ENCODE results near the gene PTPRK.

PTPRK gene

DNA sequence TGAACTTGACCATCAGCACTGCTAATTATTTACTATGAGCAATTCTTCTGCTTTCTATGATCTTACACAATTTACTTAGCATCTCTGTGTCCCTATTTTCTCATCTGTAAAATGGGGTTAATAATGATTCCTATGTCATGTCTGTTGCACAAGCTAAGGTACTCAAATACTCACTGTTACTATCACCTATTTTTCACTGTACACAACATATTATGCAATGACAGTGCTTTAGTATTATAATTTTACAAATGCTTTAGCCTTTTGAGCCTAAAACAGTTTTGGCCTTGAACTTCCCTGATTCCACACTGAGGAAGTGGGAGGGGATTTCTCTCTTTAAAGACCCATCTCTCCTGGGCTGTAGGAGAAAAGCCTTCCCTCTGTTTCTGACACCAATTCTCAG lies 582.7 kb downstream of the PTPRK start:
- H2AFZ ChIP-seq, result no peak overlapping the region
- H3K4me1 ChIP-seq, result no peaks in the 10 kb centered on the region
- no peak overlapping the region for H3K9ac ChIP-seq
- H3K4me3 ChIP-seq (ENCODE audit: low read depth, low read length), result no peak overlapping the region
- no peak overlapping the region for H3K4me2 ChIP-seq (ENCODE audit: low read length)
- no peak overlapping the region for H3K27ac ChIP-seq
- TF ChIP-seq CTCF (IDR thresholded peaks at IDR 0.05), result no peak
- H3K79me2 ChIP-seq, result no peaks in the 10 kb centered on the region
- H3K27me3 ChIP-seq (ENCODE audit: control insufficient read depth, insufficient read depth, low read length), result no peaks in the 10 kb centered on the region
- H3K9me3 ChIP-seq (ENCODE audit: control insufficient read depth, low read length), result no peaks in the 10 kb centered on the region
- H3K36me3 ChIP-seq (ENCODE audit: control insufficient read depth, insufficient read depth, low read length), result no peaks in the 10 kb centered on the region

- Histone ChIP-seq H2AFZ (no peak overlapping the region), H3K4me1 (no peaks in the 10 kb centered on the region), H3K27ac (no peak overlapping the region), H3K4me3 (ENCODE audit: low read depth, low read length) (no peak overlapping the region), H3K4me2 (ENCODE audit: low read length) (no peak overlapping the region), H3K27me3 (ENCODE audit: control insufficient read depth, insufficient read depth, low read length) (no peaks in the 10 kb centered on the region), H3K79me2 (no peaks in the 10 kb centered on the region), H3K36me3 (ENCODE audit: control insufficient read depth, insufficient read depth, low read length) (no peaks in the 10 kb centered on the region), H3K9me3 (ENCODE audit: control insufficient read depth, low read length) (no peaks in the 10 kb centered on the region), H3K9ac (no peak overlapping the region)
- TF ChIP-seq CTCF (IDR thresholded peaks at IDR 0.05), result no peak
These were observed 583.3 kb downstream of the PTPRK start for GRCh38 chr6:127937102-127937501.

GRCh38 chr6:127934956-127935355 lies 585.4 kb downstream of the PTPRK start:
- Histone ChIP-seq H3K4me3 (ENCODE audit: low read depth, low read length) (no peak overlapping the region), H3K27ac (no peak overlapping the region), H3K79me2 (no peaks in the 10 kb centered on the region), H3K9ac (no peak overlapping the region), H3K36me3 (ENCODE audit: control insufficient read depth, insufficient read depth, low read length) (no peaks in the 10 kb centered on the region), H3K27me3 (ENCODE audit: control insufficient read depth, insufficient read depth, low read length) (no peaks in the 10 kb centered on the region), H3K4me1 (no peaks in the 10 kb centered on the region), H2AFZ (no peak overlapping the region), H3K9me3 (ENCODE audit: control insufficient read depth, low read length) (no peaks in the 10 kb centered on the region), H3K4me2 (ENCODE audit: low read length) (no peak overlapping the region)
- no peak for TF ChIP-seq CTCF (IDR thresholded peaks at IDR 0.05)

DNA sequence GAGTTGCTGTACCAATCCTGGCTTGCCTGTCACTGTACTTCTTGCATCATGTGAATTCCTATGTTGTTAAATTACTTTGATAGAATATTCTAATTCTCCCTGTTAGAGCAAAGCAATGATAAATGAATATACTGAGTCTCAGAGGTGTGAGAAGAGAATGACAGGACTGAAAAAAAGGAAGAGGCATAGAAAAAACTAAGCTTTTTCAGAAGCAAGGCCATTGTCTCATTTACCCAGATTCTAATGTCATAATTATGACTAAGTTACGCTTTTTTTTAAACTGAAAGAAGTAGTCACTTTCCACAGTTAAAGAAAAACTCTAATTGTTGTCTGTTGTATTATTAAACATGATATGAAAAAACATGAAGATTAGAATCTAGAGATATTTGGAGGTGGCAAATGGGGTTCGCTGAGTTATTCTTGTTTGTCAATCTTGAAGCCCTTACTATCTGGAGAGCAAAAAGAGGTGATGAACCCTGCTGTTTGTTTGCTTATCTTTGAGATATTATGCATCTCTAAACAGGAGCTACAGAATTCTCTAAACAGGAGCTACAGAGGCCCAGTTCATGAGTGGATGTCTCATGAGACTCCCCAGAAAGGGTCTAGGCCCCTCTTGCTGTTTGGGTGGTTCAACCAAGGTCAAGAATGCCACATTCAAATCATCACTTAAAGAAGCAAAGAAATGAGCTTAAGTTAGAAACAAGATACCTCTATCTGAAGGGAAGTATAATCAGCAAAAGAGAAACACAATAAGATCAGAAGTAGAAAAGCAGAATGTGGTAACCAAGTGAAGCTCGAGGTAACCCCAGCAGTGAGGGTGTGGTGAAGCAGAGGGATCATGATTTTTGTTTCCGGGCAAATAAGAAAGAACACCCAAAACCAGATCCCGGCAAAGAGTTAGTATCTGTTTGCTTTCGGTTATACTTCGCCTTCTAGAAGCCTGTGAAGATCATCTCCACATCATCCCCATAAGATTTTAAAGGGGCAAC lies 586.3 kb downstream of the PTPRK start:
- no peak overlapping the region for H2AFZ ChIP-seq
- no peaks in the 10 kb centered on the region for H3K9me3 ChIP-seq (ENCODE audit: control insufficient read depth, low read length)
- no peaks in the 10 kb centered on the region for H3K27me3 ChIP-seq (ENCODE audit: control insufficient read depth, insufficient read depth, low read length)
- H3K27ac ChIP-seq, result no peak overlapping the region
- H3K9ac ChIP-seq, result no peak overlapping the region
- no peaks in the 10 kb centered on the region for H3K79me2 ChIP-seq
- H3K36me3 ChIP-seq (ENCODE audit: control insufficient read depth, insufficient read depth, low read length), result no peaks in the 10 kb centered on the region
- H3K4me3 ChIP-seq (ENCODE audit: low read depth, low read length), result no peak overlapping the region
- no peak for TF ChIP-seq CTCF (IDR thresholded peaks at IDR 0.05)
- H3K4me2 ChIP-seq (ENCODE audit: low read length), result no peak overlapping the region
- H3K4me1 ChIP-seq, result no peaks in the 10 kb centered on the region

- TF ChIP-seq CTCF (IDR thresholded peaks at IDR 0.05), result no peak
- Histone ChIP-seq H3K4me1 (no peaks in the 10 kb centered on the region), H3K36me3 (ENCODE audit: control insufficient read depth, insufficient read depth, low read length) (no peaks in the 10 kb centered on the region), H3K4me2 (ENCODE audit: low read length) (no peak overlapping the region), H3K79me2 (no peaks in the 10 kb centered on the region), H2AFZ (no peak overlapping the region), H3K9me3 (ENCODE audit: control insufficient read depth, low read length) (no peaks in the 10 kb centered on the region), H3K4me3 (ENCODE audit: low read depth, low read length) (no peak overlapping the region), H3K9ac (no peak overlapping the region), H3K27me3 (ENCODE audit: control insufficient read depth, insufficient read depth, low read length) (no peaks in the 10 kb centered on the region), H3K27ac (no peak overlapping the region)
These were observed 587.3 kb downstream of the PTPRK start for GRCh38 chr6:127933137-127933536.

Data from parathyroid adenoma (tissue), 2 donors.